Hepatocyte (in vitro differentiated cells): ENCODE data around the gene TTC32. TPM values are rescaled to one million over a fixed set of nuclear protein-coding genes. Genes with fewer than 3 reads are reported as not detected.

ENCODE experiments used
- DNase-seq: peaks from one replicate; pipeline ENCODE4 v3.0.0-alpha.2; 2016; ENCODE audit warnings: low spot score
- H2AFZ ChIP-seq: fragments of 200-600 bp; sonication (generic); 2 replicates; pipeline ENCODE4 v1.6.0; 2016; ENCODE audit warnings: antibody characterized with exemption, mild to moderate bottlenecking
- H3K27ac ChIP-seq: fragments of 200-600 bp; sonication (generic); 2 replicates; pipeline ENCODE4 v1.5.1; 2016; ENCODE audit warnings: mild to moderate bottlenecking
- H3K27me3 ChIP-seq: fragments of 200-600 bp; sonication (generic); 2 replicates; pipeline ENCODE4 v1.6.1; 2016
- H3K36me3 ChIP-seq: fragments of 200-600 bp; sonication (generic); replicated peaks from 2 replicates; pipeline ENCODE4 v1.5.1; 2016; ENCODE audit warnings: low read depth; ENCODE audit not compliant: insufficient read depth
- H3K4me1 ChIP-seq: fragments of 200-600 bp; sonication (generic); 2 replicates; pipeline ENCODE4 v1.5.1; 2016; ENCODE audit warnings: mild to moderate bottlenecking, moderate library complexity; ENCODE audit not compliant: insufficient read depth
- H3K4me2 ChIP-seq: fragments of 200-600 bp; sonication (generic); 2 replicates; pipeline ENCODE4 v1.6.0; 2016
- H3K4me3 ChIP-seq: fragments of 200-600 bp; sonication (generic); 2 replicates; pipeline ENCODE4 v1.5.1; 2016; ENCODE audit warnings: mild to moderate bottlenecking
- H3K79me2 ChIP-seq: fragments of 200-600 bp; sonication (generic); 2 replicates; pipeline ENCODE4 v1.6.0; 2017; ENCODE audit warnings: mild to moderate bottlenecking
- H3K9me2 ChIP-seq: fragments of 200-600 bp; sonication (generic); replicated peaks from 2 replicates; pipeline ENCODE4 v1.6.0; 2017; ENCODE audit warnings: mild to moderate bottlenecking; ENCODE audit not compliant: insufficient read depth
- H3K9me3 ChIP-seq: fragments of 200-600 bp; sonication (generic); 2 replicates; pipeline ENCODE4 v1.5.1; 2016; ENCODE audit warnings: low read depth, mild to moderate bottlenecking
- H4K20me1 ChIP-seq: fragments of 200-600 bp; sonication (generic); 2 replicates; pipeline ENCODE4 v1.6.0; 2016; ENCODE audit warnings: mild to moderate bottlenecking; ENCODE audit not compliant: insufficient read depth, poor library complexity, severe bottlenecking
- EZH2 ChIP-seq: fragments of 200-600 bp; sonication (generic); IDR thresholded peaks from 2 replicates; pipeline ENCODE4 v1.6.1; 2016; ENCODE audit warnings: antibody characterized with exemption, mild to moderate bottlenecking, borderline replicate concordance
- EZH2phosphoT487 ChIP-seq: fragments of 200-600 bp; sonication (generic); IDR thresholded peaks from one replicate; pipeline ENCODE4 v1.6.1; 2018; ENCODE audit warnings: antibody characterized with exemption, mild to moderate bottlenecking, low read depth, moderate library complexity; ENCODE audit not compliant: unreplicated experiment, severe bottlenecking
- WGBS: methylation state at CpG from one replicate; pipeline ENCODE4 v1.1.6; 2016; ENCODE audit warnings: low lambda C conversion rate; ENCODE audit errors: missing lambda C conversion rate; 5-methylcytosine and 5-hydroxymethylcytosine counted together
- polyA plus RNA-seq: library from polyadenylated mRNA; unstranded; fragments of >200 nt; fragmentation: Nextera tagmentation; extraction: Ambion mirVana; gene quantifications from 2 replicates; pipeline ENCODE4 v1.2.1, GENCODE V29; 2016
- total RNA-seq: library from RNA; depleted of rRNA; stranded (reverse); fragments of >200 nt; gene quantifications from 2 replicates; pipeline ENCODE4 v1.2.3, GENCODE V29; 2014
- TF ChIP-seq, protein P1 (sequence below): fragments of 200-600 bp; sonication (generic); IDR thresholded peaks from 2 replicates; pipeline ENCODE4 v1.5.1; 2016; ENCODE audit warnings: antibody characterized with exemption, mild to moderate bottlenecking; ENCODE audit not compliant: poor library complexity

The TTC32 gene
- total and polyA plus RNA-seq, 2 experiments from 2014 or later, result 18.4 to 22.4 TPM

DNA sequence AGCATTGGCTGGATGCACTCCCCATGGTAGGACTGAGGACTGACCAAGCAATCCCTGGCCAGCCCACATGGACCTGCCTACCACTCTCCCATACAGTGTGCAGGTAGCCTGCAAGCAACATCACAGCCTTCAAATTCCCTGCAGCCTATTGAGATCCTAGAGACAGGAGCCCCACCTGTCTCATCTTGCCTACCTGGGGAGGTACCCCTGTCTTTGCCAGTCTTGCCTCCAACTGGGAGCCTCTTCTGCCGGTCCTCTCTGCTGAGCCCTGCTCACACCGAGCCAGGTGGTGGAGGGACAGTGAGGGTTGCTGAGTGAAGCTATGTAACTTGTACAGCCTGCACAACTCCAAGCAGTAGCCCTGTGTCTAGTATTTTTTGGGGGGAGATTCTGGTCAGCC lies 29.9 kb downstream of the TTC32 start:
- WGBS, result 94% methylated on average over 2 of the region's 2 CpGs

DNA sequence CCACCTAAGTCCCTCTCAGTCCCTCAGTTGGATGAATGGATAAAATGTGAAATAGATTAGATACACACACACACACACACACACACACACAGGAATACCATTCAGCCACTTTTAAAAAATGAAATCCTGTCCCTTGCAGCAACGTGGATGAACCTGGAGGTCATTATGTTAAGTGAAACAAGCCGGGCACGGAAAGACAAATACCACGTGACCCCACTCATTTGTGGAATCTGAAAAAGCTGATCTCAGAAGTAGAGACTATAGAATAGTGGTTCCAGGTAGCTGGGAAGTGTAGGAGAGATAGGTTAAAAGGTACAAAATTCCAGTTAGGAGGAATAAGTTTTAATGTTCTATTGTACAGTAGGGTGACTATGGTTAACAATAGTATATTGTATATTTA lies 31.0 kb downstream of the TTC32 start:
- H3K4me3 ChIP-seq, result no peak overlapping the region
- no peaks in the 10 kb centered on the region for H3K9me3 ChIP-seq
- H4K20me1 ChIP-seq, result no peaks in the 10 kb centered on the region
- H3K4me1 ChIP-seq, result no peaks in the 10 kb centered on the region
- DNase-seq, result no peak
- WGBS, result 83% methylated on average over 4 of the region's 4 CpGs
- H3K9me2 ChIP-seq, result no peaks in the 10 kb centered on the region
- TF ChIP-seq, protein P1, sequence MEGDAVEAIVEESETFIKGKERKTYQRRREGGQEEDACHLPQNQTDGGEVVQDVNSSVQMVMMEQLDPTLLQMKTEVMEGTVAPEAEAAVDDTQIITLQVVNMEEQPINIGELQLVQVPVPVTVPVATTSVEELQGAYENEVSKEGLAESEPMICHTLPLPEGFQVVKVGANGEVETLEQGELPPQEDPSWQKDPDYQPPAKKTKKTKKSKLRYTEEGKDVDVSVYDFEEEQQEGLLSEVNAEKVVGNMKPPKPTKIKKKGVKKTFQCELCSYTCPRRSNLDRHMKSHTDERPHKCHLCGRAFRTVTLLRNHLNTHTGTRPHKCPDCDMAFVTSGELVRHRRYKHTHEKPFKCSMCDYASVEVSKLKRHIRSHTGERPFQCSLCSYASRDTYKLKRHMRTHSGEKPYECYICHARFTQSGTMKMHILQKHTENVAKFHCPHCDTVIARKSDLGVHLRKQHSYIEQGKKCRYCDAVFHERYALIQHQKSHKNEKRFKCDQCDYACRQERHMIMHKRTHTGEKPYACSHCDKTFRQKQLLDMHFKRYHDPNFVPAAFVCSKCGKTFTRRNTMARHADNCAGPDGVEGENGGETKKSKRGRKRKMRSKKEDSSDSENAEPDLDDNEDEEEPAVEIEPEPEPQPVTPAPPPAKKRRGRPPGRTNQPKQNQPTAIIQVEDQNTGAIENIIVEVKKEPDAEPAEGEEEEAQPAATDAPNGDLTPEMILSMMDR, result no peak
- no peak for TF ChIP-seq EZH2phosphoT487
- TF ChIP-seq EZH2, result no peak
- no peak overlapping the region for H2AFZ ChIP-seq
- H3K36me3 ChIP-seq, result no peaks in the 10 kb centered on the region
- no peak overlapping the region for H3K27ac ChIP-seq
- no peaks in the 10 kb centered on the region for H3K27me3 ChIP-seq
- H3K79me2 ChIP-seq, result no peaks in the 10 kb centered on the region
- H3K4me2 ChIP-seq, result no peak overlapping the region

More for the DNA sequence above, 29.9 kb downstream of the TTC32 start:
- TF ChIP-seq EZH2 (no peak), EZH2phosphoT487 (no peak)
- TF ChIP-seq, protein P1, result no peak
- Histone ChIP-seq H2AFZ (no peak overlapping the region), H3K4me3 (no peak overlapping the region), H3K27ac (no peak overlapping the region), H3K9me2 (no peaks in the 10 kb centered on the region), H3K27me3 (no peaks in the 10 kb centered on the region), H3K9me3 (no peaks in the 10 kb centered on the region), H3K79me2 (no peaks in the 10 kb centered on the region), H3K4me1 (no peaks in the 10 kb centered on the region), H3K36me3 (no peaks in the 10 kb centered on the region), H4K20me1 (no peaks in the 10 kb centered on the region), H3K4me2 (no peak overlapping the region)
- DNase-seq, result no peak

DNA sequence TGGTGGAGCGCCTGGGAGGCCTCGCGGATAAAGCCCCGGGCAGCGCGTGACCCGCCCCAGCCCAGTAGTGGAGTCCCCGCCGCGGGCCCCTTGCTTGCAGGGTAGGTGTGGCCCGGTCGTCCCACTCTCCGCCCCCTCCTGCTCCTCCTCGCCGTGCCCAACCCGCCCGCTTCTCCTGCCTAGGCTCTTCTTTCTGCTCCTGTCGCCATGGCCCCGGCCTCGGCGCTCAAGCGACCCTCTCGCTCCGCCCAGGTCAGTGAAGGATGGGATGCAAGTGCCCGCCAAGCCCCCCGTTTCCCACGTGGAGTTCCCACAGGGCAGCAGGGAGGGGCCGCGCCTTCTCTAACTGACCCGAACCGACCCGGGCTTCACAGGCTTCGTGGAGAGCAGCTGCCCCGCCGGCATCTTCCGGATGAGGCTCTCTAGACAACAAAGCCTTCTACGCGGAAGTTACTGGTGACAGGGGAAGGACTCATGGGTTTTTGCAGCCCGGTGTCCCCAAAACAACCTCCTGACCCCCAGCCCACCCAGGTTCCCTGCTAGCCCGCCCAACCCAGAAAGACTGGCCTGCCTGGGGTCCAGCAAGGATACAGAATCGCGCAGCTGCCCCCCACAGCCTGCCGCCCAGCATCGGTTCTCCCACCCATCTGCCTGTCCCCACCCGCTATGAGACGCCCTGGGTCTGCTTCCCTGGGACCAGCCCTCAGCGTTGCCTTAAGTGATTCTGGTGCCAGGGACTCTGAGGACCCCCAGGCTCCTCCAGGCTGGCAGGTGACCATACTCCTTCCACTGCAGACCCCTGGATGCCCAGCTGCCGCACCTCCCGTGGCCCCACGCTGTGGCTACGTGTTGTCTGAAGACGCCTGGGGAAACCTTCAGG lies 32.8 kb downstream of the TTC32 start:
- WGBS, result 28% methylated on average over 33 of the region's 52 CpGs
- Histone ChIP-seq H3K4me3 (peak overlapping the region; percentile 53), H2AFZ (peak overlapping the region; percentile 91), H3K79me2 (no peaks in the 10 kb centered on the region), H3K4me2 (peak overlapping the region; percentile 84), H3K27ac (no peak overlapping the region), H3K4me1 (no peaks in the 10 kb centered on the region), H3K27me3 (no peaks in the 10 kb centered on the region), H3K36me3 (no peaks in the 10 kb centered on the region), H3K9me3 (no peaks in the 10 kb centered on the region), H4K20me1 (no peaks in the 10 kb centered on the region), H3K9me2 (no peaks in the 10 kb centered on the region)
- TF ChIP-seq, protein P1, result no peak
- no peak for TF ChIP-seq EZH2phosphoT487
- TF ChIP-seq EZH2, result no peak
- DNase-seq, result peak; percentile 84
